Spleen (tissue), 7 donors: ENCODE results near the gene KLHDC3.

Experiments used
- POLR2AphosphoS5 ChIP-seq, 3 donors: sonication (generic); formaldehyde crosslinking; IDR thresholded peaks; one replicate each; pipeline ENCODE4 v1.5.1; 2017; ENCODE audit warnings: antibody characterized with exemption in 3 of 3
- TF ChIP-seq, protein P1 (sequence below), 11 experiments: fragments of 200-600 bp in 7 of 11; fragments of 450-650 bp in 4 of 11; sonication (generic) in 4 of 11; IDR thresholded peaks in 8 of 11; conservative IDR thresholded peaks in 3 of 11; 1 replicate in 7 of 11; 2 replicates in 4 of 11; pipeline versions ENCODE4 v1.4.0 to v1.8.0; 2016 to 2021; ENCODE audit warnings: antibody characterized with exemption in 11 of 11, inconsistent platforms in 4 of 11, mild to moderate bottlenecking in 1 of 11
- donor health status: DM: no; HTN: no; CAD: no; lungs with moderate emphysema.
- donor health status: DM: no; HTN: no; CAD: no.
- donor health status: DM: no; HTN: no; CAD: no.

DNA sequence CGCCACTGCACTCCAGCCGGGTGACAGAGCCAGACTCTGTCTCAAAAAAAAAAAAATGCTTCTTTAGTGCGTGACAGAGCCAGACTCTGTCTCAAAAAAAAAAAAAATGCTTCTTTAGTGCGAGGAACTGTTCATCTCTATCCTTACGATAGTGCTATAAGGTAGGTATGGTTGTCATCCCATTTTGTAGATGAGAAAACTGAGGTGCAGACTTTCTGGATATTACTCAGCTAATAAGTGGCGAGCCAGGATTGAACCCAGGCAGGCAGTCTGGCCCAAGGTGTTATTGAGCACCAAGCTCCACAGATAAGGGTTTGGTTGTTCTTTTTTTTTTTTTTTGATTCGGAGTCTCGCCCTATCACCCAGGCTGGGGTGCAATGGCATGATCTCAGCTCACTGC is 12.2 kb upstream of the KLHDC3 start:
- TF ChIP-seq, protein P1, sequence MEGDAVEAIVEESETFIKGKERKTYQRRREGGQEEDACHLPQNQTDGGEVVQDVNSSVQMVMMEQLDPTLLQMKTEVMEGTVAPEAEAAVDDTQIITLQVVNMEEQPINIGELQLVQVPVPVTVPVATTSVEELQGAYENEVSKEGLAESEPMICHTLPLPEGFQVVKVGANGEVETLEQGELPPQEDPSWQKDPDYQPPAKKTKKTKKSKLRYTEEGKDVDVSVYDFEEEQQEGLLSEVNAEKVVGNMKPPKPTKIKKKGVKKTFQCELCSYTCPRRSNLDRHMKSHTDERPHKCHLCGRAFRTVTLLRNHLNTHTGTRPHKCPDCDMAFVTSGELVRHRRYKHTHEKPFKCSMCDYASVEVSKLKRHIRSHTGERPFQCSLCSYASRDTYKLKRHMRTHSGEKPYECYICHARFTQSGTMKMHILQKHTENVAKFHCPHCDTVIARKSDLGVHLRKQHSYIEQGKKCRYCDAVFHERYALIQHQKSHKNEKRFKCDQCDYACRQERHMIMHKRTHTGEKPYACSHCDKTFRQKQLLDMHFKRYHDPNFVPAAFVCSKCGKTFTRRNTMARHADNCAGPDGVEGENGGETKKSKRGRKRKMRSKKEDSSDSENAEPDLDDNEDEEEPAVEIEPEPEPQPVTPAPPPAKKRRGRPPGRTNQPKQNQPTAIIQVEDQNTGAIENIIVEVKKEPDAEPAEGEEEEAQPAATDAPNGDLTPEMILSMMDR (IDR thresholded peaks at IDR 0.05 in 8 of 11, conservative IDR thresholded peaks at IDR 0.05 in 3 of 11), result no peak
- no peak for TF ChIP-seq POLR2AphosphoS5 (IDR thresholded peaks at IDR 0.05)
